SU-DHL-6 (cell line): ENCODE data around the gene NRF1.
"Not testable (repeated sequence)": the region's sequence is repeated elsewhere in the genome, so short reads cannot be mapped to it uniquely, and the experiment has no call there.

Experiments
- H2AFZ ChIP-seq: fragments of 200-600 bp; sonication (generic); 2 replicates; pipeline ENCODE4 v1.6.1; 2014; ENCODE audit warnings: low read depth, mild to moderate bottlenecking, moderate library complexity, mixed read lengths, antibody characterized with exemption, low read length; ENCODE audit not compliant: severe bottlenecking
- H3F3A ChIP-seq: fragments of 200-600 bp; shearing (Covaris generic); 2 replicates; pipeline ENCODE4 v1.6.0; 2016; ENCODE audit warnings: antibody characterized with exemption, mild to moderate bottlenecking; ENCODE audit not compliant: insufficient read depth
- H3K27ac ChIP-seq: fragments of 200-600 bp; sonication (generic); 2 replicates; pipeline ENCODE4 v1.5.1; 2016; ENCODE audit warnings: low read depth, mild to moderate bottlenecking, low read length, moderate library complexity, mixed read lengths
- H3K27me3 ChIP-seq: fragments of 200-600 bp; sonication (generic), shearing (Covaris generic); 2 replicates; pipeline ENCODE4 v1.6.0; 2014; ENCODE audit warnings: mild to moderate bottlenecking, low read length
- H3K36me3 ChIP-seq: fragments of 200-600 bp; sonication (generic); 2 replicates; pipeline ENCODE4 v1.6.1; 2014; ENCODE audit warnings: mild to moderate bottlenecking, low read length, mixed read lengths
- H3K4me2 ChIP-seq: fragments of 300-600, 200-600 bp; shearing (Covaris generic), sonication (generic); 2 replicates; pipeline ENCODE4 v1.6.0; 2014; ENCODE audit warnings: low read length, low read depth, mild to moderate bottlenecking; ENCODE audit not compliant: poor library complexity, severe bottlenecking
- H3K4me3 ChIP-seq: fragments of 200-600 bp; sonication (generic); 2 replicates; pipeline ENCODE4 v1.5.1; 2014; ENCODE audit warnings: antibody characterized with exemption, low read length, mild to moderate bottlenecking, mixed read lengths; ENCODE audit not compliant: insufficient read depth, poor library complexity, severe bottlenecking
- H3K79me2 ChIP-seq: fragments of 200-600 bp; sonication (generic); 2 replicates; pipeline ENCODE4 v1.6.1; 2014; ENCODE audit warnings: mild to moderate bottlenecking, low read length, moderate library complexity; ENCODE audit not compliant: insufficient read depth
- H3K9ac ChIP-seq: fragments of 200-600 bp; sonication (generic); 2 replicates; pipeline ENCODE4 v1.7.0; 2014; ENCODE audit warnings: mild to moderate bottlenecking, low read length
- H3K9me2 ChIP-seq: fragments of 200-600 bp; sonication (generic); replicated peaks from 2 replicates; pipeline ENCODE4 v1.6.1; 2014; ENCODE audit warnings: low read length; ENCODE audit not compliant: insufficient read depth
- H3K9me3 ChIP-seq: fragments of 200-600 bp; sonication (generic); 2 replicates; pipeline ENCODE4 v1.6.1; 2014; ENCODE audit warnings: low read length, mixed read lengths; ENCODE audit not compliant: insufficient read depth
- H4K20me1 ChIP-seq: fragments of 200-600 bp; sonication (generic); 2 replicates; pipeline ENCODE4 v1.6.1; 2014; ENCODE audit warnings: low read depth, mild to moderate bottlenecking, antibody characterized with exemption, low read length, moderate library complexity, mixed read lengths
- EZH2phosphoT487 ChIP-seq: fragments of 200-600 bp; sonication (generic), shearing (Covaris generic); conservative IDR thresholded peaks from 2 replicates; pipeline ENCODE4 v1.6.1; 2018; ENCODE audit warnings: mild to moderate bottlenecking, antibody characterized with exemption, low read length, moderate library complexity, mixed read lengths
- TF ChIP-seq, protein P1 (sequence below): fragments of 200-600 bp; sonication (generic); IDR thresholded peaks from one replicate; pipeline ENCODE4 v1.5.1; 2017; ENCODE audit warnings: antibody characterized with exemption, mild to moderate bottlenecking, low read length, moderate library complexity; ENCODE audit not compliant: insufficient read depth, poor library complexity, severe bottlenecking

NRF1 gene

DNA sequence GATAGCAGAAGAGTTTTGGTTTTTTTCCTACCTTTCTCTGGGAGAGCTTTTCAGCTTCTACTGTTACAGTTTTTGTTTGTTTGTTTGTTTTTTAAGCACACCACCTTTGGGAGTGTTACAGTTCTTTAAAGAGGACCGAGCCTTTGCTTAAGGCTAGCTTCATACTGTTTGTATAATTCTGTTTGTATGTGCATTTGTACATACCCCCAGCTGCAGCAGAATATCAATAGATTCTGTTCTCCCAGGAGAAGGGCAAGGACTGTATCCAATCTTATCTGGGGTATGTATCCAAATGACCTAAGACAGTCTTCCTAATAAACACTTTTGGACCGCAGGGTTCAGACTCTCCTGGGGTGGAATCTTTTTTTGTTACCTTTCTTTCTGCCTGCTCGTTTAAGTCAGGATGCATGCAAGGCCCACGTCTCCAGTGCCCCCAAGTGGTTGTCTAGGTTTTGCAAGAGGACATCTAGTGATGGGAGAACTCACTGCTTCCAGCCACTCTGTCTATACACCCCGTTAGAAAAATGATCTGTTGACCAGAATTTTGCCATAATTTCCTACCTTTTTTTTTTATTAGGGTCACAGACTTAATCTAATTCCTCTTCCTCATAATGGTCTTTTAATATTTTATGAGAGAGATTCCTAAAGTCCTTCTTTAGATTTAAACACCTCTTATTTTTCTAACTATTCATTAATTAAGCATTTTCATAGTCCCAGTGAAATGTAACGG, 23.9 kb downstream of the NRF1 start:
- Histone ChIP-seq H3K9me3 (no peaks in the 10 kb centered on the region), H3K27ac (no peak overlapping the region), H3K4me3 (no peak overlapping the region), H3K9ac (no peak overlapping the region), H3K27me3 (no peaks in the 10 kb centered on the region), H2AFZ (no peak overlapping the region), H3K79me2 (peaks cover 87% of the 10 kb centered on the region), H3K36me3 (no peaks in the 10 kb centered on the region), H3F3A (0 out of 2 replicates have a peak, but pooled peaks cover 3% of the 10 kb centered on the region), H3K4me2 (no peak overlapping the region), H4K20me1 (peaks cover 10% of the 10 kb centered on the region), H3K9me2 (no peaks in the 10 kb centered on the region)
- TF ChIP-seq EZH2phosphoT487: no peak
- TF ChIP-seq, protein P1, sequence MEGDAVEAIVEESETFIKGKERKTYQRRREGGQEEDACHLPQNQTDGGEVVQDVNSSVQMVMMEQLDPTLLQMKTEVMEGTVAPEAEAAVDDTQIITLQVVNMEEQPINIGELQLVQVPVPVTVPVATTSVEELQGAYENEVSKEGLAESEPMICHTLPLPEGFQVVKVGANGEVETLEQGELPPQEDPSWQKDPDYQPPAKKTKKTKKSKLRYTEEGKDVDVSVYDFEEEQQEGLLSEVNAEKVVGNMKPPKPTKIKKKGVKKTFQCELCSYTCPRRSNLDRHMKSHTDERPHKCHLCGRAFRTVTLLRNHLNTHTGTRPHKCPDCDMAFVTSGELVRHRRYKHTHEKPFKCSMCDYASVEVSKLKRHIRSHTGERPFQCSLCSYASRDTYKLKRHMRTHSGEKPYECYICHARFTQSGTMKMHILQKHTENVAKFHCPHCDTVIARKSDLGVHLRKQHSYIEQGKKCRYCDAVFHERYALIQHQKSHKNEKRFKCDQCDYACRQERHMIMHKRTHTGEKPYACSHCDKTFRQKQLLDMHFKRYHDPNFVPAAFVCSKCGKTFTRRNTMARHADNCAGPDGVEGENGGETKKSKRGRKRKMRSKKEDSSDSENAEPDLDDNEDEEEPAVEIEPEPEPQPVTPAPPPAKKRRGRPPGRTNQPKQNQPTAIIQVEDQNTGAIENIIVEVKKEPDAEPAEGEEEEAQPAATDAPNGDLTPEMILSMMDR: peak; percentile 25

DNA sequence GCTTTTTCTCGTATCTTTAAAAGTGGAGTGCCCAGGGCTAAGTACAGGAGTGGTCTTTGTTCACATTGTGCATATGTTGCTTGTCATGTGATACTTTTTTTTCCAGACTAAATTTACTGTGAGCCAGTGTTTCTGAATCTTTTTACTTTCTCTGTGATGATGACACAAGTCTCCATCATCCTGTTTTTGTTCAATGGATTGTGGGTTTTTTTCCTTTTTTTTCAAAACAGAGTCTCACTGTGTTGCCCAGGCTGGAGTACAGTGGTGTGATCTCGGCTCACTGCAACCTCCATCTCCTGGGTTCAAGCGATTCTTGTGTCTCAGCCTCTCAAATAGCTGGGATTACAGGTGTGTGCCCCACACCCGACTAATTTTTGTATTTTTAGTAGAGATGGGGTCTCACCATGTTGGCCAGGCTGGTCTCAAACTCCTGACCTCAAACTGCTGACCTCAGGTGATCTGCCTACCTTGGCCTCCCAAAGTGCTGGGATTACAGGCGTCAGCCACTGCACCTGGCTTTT, 24.6 kb downstream of the NRF1 start:
- H4K20me1 ChIP-seq: not testable (repeated sequence)

DNA sequence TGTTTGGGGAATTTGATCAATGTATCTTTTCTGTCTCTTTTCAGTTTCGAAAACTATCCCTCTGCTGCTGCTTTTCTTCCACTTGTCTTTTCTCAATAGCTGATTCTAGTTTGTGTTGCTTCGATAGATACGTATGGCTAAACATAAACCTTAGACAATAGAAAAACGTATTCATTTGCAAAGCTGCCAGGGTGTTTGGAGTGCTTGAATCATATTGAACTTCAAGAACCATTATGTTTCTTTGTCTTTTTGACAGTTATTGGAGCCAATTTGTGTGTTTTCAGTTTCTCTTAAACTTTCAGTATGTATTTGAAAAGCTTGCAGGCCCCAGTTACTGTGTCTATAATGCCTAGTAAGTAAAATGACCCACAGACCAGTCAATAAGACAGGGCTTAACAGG, 25.1 kb downstream of the NRF1 start:
- H3K9me3 ChIP-seq: no peaks in the 10 kb centered on the region
- no peak overlapping the region for H2AFZ ChIP-seq
- no peaks in the 10 kb centered on the region for H3K9me2 ChIP-seq
- peaks cover 78% of the 10 kb centered on the region for H3K79me2 ChIP-seq
- H3F3A ChIP-seq: 0 out of 2 replicates have a peak, but pooled peaks cover 3% of the 10 kb centered on the region
- no peak overlapping the region for H3K27ac ChIP-seq
- no peak overlapping the region for H3K4me3 ChIP-seq
- H3K27me3 ChIP-seq: no peaks in the 10 kb centered on the region
- no peaks in the 10 kb centered on the region for H3K36me3 ChIP-seq
- TF ChIP-seq EZH2phosphoT487: no peak
- TF ChIP-seq, protein P1: no peak
- peaks cover 10% of the 10 kb centered on the region for H4K20me1 ChIP-seq
- H3K9ac ChIP-seq: no peak overlapping the region
- H3K4me2 ChIP-seq: no peak overlapping the region

More for the DNA sequence above, 24.6 kb downstream of the NRF1 start:
- not testable (repeated sequence) for H3K9me2 ChIP-seq, H3K27me3 ChIP-seq, H3K4me3 ChIP-seq, H2AFZ ChIP-seq, H3K36me3 ChIP-seq, H3K4me2 ChIP-seq, H3K27ac ChIP-seq, H3K9ac ChIP-seq, H3K9me3 ChIP-seq, H3F3A ChIP-seq
- H3K79me2 ChIP-seq: peaks cover 84% of the 10 kb centered on the region

DNA sequence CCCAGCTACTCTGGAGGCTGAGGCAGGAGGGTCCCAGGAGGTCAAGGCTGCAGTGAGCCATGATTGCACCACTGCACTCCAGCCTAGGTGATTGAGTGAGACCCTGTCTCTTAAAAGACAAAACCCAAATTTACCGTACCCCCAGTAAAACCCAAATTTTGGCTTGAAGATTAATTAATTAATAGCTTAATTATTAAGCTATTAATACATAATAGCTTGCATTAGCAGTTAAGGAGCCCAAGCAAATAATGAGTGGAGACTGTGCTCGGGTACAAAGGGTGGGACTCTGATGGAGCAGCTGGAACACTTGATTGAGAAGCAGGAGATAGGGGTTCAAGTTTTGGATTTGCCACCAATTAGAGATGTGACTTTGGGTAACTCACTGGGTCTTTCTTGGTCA, 28.9 kb downstream of the NRF1 start:
- no peak overlapping the region for H2AFZ ChIP-seq
- no peaks in the 10 kb centered on the region for H3F3A ChIP-seq
- no peak overlapping the region for H3K27ac ChIP-seq
- H3K27me3 ChIP-seq: no peaks in the 10 kb centered on the region
- no peaks in the 10 kb centered on the region for H3K9me3 ChIP-seq
- no peaks in the 10 kb centered on the region for H3K9me2 ChIP-seq
- no peaks in the 10 kb centered on the region for H3K36me3 ChIP-seq
- TF ChIP-seq, protein P1: no peak
- no peak for TF ChIP-seq EZH2phosphoT487
- H3K4me2 ChIP-seq: no peak overlapping the region
- H3K4me3 ChIP-seq: no peak overlapping the region
- H4K20me1 ChIP-seq: peaks cover 3% of the 10 kb centered on the region; the same call in 1 of the 2 replicates
- H3K79me2 ChIP-seq: peaks cover 56% of the 10 kb centered on the region
- H3K9ac ChIP-seq: no peak overlapping the region
